H1 (cell line): Measurements from ENCODE around the gene SYT10. TPM values are rescaled to one million over a fixed set of nuclear protein-coding genes. Genes with fewer than 3 reads are reported as not detected.

ENCODE experiments used
- TAF1 ChIP-seq: IDR thresholded peaks from 2 replicates; pipeline ENCODE4 v1.6.1; 2011; ENCODE audit warnings: mild to moderate bottlenecking, low read depth, low read length
- polyA plus RNA-seq, 7 experiments: library from polyadenylated mRNA; depleted of rRNA in 3 of 7; stranded (reverse) in 5 of 7; unstranded in 2 of 7; fragments of >200 nt in 5 of 7; fragments of 200-250 nt in 2 of 7; gene quantifications; 1 replicate in 5 of 7; 2 replicates in 1 of 7; 4 replicates in 1 of 7; pipeline versions ENCODE4 v1.2.1 to v1.2.3, GENCODE V29; 2011 to 2013; ENCODE audit warnings: missing spikeins in 2 of 7, mixed read lengths in 2 of 7
- total RNA-seq: library from RNA; stranded (reverse); fragmentation: NEBNext Ultra II Directional; extraction: Animal tissue kit (Norgen Biotek cat#: 25700); gene quantifications from 2 replicates; pipeline ENCODE4 v1.2.1, GENCODE V29; 2021
- TF ChIP-seq, protein P1 (sequence below): fragments of 300-600 bp; sonication (generic); IDR thresholded peaks from 2 replicates; pipeline ENCODE4 v1.7.1; 2012; ENCODE audit warnings: low read length, moderate library complexity, mild to moderate bottlenecking, inconsistent platforms; ENCODE audit not compliant: insufficient replicate concordance

Gene SYT10
- total and polyA plus RNA-seq, 2 of the 8 experiments (the other 6 are each of a cell fraction or from before 2014, with no cell fraction given): 0.97 to 2.6 TPM

DNA sequence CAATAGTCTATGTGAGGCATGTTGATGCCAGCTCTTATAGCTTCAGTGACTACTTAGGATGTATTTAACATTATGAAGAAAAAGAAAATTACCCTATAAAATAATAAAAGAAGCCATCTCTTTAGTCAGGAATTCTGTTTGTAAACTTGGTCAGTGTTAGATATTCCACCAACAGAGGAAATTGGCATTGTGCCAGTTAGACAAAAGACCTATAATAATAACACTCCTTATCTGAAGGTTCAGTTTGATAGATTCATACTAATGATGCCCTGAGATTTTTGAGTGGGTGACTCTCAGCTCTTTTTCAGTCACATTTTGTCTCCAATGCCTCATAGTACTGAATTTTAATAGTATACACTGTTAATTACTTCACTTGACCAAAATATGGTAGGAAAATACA lies 6.6 kb downstream of the SYT10 start (continued):
- TF ChIP-seq, protein P1, sequence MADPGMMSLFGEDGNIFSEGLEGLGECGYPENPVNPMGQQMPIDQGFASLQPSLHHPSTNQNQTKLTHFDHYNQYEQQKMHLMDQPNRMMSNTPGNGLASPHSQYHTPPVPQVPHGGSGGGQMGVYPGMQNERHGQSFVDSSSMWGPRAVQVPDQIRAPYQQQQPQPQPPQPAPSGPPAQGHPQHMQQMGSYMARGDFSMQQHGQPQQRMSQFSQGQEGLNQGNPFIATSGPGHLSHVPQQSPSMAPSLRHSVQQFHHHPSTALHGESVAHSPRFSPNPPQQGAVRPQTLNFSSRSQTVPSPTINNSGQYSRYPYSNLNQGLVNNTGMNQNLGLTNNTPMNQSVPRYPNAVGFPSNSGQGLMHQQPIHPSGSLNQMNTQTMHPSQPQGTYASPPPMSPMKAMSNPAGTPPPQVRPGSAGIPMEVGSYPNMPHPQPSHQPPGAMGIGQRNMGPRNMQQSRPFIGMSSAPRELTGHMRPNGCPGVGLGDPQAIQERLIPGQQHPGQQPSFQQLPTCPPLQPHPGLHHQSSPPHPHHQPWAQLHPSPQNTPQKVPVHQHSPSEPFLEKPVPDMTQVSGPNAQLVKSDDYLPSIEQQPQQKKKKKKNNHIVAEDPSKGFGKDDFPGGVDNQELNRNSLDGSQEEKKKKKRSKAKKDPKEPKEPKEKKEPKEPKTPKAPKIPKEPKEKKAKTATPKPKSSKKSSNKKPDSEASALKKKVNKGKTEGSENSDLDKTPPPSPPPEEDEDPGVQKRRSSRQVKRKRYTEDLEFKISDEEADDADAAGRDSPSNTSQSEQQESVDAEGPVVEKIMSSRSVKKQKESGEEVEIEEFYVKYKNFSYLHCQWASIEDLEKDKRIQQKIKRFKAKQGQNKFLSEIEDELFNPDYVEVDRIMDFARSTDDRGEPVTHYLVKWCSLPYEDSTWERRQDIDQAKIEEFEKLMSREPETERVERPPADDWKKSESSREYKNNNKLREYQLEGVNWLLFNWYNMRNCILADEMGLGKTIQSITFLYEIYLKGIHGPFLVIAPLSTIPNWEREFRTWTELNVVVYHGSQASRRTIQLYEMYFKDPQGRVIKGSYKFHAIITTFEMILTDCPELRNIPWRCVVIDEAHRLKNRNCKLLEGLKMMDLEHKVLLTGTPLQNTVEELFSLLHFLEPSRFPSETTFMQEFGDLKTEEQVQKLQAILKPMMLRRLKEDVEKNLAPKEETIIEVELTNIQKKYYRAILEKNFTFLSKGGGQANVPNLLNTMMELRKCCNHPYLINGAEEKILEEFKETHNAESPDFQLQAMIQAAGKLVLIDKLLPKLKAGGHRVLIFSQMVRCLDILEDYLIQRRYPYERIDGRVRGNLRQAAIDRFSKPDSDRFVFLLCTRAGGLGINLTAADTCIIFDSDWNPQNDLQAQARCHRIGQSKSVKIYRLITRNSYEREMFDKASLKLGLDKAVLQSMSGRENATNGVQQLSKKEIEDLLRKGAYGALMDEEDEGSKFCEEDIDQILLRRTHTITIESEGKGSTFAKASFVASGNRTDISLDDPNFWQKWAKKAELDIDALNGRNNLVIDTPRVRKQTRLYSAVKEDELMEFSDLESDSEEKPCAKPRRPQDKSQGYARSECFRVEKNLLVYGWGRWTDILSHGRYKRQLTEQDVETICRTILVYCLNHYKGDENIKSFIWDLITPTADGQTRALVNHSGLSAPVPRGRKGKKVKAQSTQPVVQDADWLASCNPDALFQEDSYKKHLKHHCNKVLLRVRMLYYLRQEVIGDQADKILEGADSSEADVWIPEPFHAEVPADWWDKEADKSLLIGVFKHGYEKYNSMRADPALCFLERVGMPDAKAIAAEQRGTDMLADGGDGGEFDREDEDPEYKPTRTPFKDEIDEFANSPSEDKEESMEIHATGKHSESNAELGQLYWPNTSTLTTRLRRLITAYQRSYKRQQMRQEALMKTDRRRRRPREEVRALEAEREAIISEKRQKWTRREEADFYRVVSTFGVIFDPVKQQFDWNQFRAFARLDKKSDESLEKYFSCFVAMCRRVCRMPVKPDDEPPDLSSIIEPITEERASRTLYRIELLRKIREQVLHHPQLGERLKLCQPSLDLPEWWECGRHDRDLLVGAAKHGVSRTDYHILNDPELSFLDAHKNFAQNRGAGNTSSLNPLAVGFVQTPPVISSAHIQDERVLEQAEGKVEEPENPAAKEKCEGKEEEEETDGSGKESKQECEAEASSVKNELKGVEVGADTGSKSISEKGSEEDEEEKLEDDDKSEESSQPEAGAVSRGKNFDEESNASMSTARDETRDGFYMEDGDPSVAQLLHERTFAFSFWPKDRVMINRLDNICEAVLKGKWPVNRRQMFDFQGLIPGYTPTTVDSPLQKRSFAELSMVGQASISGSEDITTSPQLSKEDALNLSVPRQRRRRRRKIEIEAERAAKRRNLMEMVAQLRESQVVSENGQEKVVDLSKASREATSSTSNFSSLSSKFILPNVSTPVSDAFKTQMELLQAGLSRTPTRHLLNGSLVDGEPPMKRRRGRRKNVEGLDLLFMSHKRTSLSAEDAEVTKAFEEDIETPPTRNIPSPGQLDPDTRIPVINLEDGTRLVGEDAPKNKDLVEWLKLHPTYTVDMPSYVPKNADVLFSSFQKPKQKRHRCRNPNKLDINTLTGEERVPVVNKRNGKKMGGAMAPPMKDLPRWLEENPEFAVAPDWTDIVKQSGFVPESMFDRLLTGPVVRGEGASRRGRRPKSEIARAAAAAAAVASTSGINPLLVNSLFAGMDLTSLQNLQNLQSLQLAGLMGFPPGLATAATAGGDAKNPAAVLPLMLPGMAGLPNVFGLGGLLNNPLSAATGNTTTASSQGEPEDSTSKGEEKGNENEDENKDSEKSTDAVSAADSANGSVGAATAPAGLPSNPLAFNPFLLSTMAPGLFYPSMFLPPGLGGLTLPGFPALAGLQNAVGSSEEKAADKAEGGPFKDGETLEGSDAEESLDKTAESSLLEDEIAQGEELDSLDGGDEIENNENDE: no peak
- TF ChIP-seq TAF1: no peak
